ENCODE results near the gene CLTCL1.

- no peak for TF ChIP-seq CTCF (IDR thresholded peaks at IDR 0.05)
- TF ChIP-seq POLR2A (IDR thresholded peaks at IDR 0.05) = no peak
Measured at GRCh38 chr22:19270873-19271272, 20.6 kb downstream of the CLTCL1 start.
